Measurements from ENCODE around the gene GPR107.
A peak's percentile ranks its signal among the peaks of the same experiment; 100 is the strongest.

GPR107 gene

DNA sequence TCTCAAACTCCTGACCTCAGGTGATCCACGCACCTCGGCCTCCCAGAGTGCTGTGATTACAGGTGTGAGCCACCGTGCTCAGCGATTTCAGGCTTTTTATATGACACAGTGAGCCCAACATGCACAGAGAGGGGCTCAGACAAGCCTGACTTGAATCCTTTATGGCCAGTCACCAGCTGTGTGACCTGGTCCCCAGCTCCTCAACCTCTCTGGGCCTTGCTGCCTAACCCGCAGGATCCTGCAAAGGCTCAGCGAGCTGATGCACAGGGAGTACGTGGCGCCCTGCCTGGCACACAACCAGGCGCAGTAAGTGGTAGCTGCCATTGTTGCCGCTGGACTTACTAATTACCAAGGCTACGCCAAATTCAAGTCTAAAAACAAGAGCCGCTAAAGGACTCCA, 101.9 kb downstream of the GPR107 start:
- DNase-seq (ENCODE audit: low read depth in 1 of 2, low spot score in 1 of 2), result no peak

GRCh38 chr9:130156672-130157071, 103.0 kb downstream of the GPR107 start:
- no peak for DNase-seq (ENCODE audit: low read depth in 1 of 2, low spot score in 1 of 2)

- DNase-seq (ENCODE audit: low read depth in 1 of 2, low spot score in 1 of 2), result no peak
Observed at GRCh38 chr9:130157079-130157478, 103.4 kb downstream of the GPR107 start.

- no peak for DNase-seq (ENCODE audit: low read depth in 1 of 2, low spot score in 1 of 2)
Observed at GRCh38 chr9:130158001-130158400, 104.3 kb downstream of the GPR107 start.

DNA sequence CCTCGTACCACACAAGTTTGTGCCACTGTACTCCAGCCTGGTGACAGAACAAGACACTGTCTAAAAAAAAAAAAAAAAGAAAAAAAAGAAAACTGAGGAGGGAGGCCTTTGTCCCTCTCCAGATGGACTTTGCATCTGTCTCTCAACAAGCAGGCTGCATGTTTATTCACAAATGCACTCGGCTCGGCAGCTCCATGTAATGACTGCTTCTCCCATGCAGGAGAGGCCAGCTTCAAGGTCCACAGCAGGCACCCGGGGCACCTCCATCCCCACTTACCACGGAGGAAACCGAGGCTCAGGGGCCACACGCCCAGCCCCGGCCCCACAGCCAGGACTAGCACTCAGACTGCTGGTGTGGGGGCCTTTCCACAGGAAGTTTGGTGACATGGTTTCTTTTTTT, 105.4 kb downstream of the GPR107 start:
- no peak for DNase-seq (ENCODE audit: low read depth in 1 of 2, low spot score in 1 of 2)

- no peak for DNase-seq (ENCODE audit: low read depth in 1 of 2, low spot score in 1 of 2)
Observed at GRCh38 chr9:130159915-130160670, 106.4 kb downstream of the GPR107 start.

DNA sequence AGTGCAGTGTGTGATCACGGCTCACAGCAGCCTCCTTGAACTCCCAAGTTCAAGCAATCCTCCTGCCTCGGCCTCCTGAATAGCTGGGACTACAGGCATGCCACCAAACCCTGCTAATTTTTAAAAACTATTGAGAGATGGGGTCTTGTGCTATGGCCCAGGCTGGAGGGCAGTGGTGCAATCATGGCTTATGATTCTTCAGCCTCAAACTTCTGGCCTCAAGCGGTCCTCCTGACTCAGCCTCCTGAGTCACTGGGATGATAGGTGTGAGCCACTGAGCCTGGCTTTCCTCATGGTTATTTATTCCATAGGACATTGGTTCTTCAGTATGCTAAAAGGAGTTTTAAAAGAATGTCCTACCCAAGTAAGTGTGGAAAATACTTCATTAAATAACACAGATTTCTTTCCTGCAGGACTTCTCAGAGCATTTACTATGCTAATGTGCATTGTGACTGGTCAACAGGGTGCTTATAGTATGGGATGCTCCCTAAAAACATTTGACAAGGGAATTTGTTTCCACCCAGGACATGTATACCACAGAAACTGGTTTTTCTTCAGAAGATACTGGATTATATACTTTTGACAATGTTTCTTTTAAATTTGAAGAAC, 107.3 kb downstream of the GPR107 start:
- no peak for DNase-seq (ENCODE audit: low read depth in 1 of 2, low spot score in 1 of 2)

DNA sequence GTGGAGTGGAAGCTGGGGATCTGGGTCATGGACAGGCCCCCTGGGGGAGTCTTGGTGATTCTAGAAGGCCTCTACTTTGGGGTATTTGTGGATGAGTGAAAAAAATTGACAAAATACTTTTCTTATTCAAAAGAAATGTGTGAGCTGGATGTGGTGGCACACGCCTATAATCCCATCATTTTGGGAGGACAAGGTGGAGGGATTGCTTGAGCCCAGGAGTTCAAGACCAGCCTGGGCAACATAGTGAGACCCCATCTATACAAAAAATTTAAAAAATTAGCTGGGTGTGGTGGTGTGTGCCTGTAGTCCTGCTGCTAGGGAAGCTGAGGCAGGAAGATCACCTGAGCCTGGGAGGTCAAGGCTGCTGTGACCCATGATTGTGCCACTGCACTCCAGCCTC, 111.9 kb downstream of the GPR107 start:
- DNase-seq (ENCODE audit: low read depth in 1 of 2, low spot score in 1 of 2), result no peak

DNA sequence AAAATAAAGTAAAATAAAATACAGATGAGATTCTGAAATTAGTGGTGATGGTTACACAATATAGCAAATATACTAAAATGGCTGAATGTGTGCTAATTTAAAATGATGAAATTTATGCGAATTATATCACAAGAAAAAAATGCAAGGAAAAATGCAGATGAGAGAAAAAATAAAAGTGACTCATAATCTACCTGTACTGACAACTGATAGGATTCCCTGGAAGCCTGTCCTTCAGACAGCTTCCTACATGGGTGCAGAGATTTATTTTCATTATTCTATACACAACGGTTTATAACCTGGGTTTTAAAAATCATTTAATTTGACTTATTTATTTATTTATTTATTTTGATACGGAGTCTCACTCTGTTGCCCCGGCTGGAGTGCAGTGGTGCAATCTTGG, 112.7 kb downstream of the GPR107 start:
- no peak for DNase-seq (ENCODE audit: low read depth in 1 of 2, low spot score in 1 of 2)

DNA sequence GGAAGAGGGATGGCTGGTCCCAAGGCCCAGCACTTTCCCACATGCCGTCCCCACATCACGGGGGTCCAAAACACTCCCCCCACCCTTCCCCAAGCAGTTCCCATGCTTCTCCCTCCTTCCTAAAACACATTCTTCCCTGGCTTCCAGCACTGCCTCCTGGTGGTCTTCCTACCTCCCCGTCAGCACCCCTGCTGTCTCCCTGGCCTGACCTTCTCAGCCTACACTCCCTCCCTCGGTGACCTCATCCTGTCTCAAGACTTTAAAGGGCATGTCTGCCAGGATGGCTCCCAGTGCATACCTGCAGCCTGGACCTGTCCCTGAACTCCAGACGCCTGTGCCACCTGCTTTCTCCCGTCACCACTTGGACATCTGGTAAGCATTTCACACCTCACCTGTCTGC, 114.2 kb downstream of the GPR107 start:
- DNase-seq (ENCODE audit: low read depth in 1 of 2, low spot score in 1 of 2), result no peak

GRCh38 chr9:130171226-130172148, 117.8 kb downstream of the GPR107 start:
- no peak for DNase-seq (ENCODE audit: low read depth in 1 of 2, low spot score in 1 of 2)

DNA sequence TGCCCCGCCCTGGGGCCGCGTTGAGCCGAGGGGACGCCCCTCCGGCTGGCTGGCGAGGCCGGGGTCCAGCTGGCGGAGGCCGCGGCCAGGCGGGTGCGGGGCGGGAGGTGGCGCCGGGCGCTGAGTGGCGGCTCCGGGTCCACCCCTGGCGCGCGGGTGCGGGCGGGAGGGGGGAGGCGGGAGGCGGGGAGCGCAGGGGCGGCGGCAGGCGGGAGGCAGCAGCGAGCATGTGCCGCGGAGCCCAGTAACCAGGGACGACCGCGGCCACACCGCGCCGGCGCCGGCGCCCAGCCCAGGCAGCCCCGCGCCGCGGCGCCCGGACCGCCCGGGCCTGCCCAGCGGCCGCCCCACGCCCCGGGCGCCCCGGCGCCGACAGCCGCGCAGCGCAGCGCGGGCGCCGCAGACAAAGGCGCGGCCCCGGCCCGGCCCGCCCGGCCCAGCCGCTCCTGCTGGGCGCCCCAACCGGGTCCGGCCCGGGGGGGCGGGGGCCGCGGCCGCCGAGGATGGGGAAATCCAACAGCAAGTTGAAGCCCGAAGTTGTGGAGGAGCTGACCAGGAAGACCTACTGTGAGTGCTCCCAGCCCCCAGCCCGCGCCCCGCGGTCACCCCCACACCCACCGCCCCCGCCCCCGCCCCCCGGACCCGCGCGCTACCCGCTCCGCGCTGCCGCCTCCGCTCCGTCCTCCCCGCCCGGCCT, 118.6 kb downstream of the GPR107 start, which contains the start of gene NCS1:
TSS of gene NCS1 (plus strand) at position 244 of the 697 bp plus-strand sequence. CDS start at position 504, 260 bp downstream.
- DNase-seq (ENCODE audit: low read depth in 1 of 2, low spot score in 1 of 2), result peak in 1 of 2 donors; percentile 37

DNA sequence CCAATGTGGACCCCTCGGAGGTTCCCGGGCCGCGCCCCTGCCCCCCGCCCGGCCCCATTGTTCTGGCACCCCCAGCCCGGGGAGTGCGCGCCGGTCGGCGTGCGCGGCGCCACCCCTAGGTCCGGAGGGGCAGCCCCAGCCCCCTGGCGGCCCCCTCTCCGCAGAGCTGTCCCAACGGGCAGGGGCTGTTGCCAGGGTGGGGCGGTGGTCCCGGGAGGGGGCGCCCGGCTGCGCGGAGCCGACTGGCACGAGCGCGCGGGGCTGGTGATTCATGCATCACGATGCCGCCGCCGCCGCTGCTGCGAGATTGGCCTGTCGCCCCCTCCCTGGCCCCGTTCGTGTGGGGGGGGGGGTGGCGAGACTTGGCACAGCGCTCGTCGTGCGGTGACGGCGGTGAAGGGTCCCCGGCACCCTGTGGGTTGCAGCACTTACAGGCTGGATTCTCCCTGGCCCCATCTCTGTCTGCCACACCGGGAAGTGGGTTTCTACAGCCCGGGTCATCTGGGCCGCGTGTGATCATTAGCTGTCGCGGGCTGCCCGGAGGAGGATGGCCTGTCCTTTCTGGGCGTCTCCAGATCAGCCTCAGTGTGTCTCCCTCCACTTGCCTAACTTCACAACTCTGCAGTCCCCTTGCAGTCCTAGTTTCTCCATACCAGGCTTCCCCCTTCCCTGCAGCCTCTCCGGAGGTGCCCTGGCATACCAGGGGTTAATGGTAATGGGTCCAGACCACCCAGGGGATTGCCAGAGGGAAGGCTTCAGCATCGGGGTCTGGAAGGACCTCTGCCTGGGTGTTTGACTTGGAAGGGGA, 119.4 kb downstream of the GPR107 start:
- peak; percentile 5 to 32 for DNase-seq (ENCODE audit: low read depth in 1 of 2, low spot score in 1 of 2)

- no peak for DNase-seq (ENCODE audit: low read depth in 1 of 2, low spot score in 1 of 2)
Observed at GRCh38 chr9:130173666-130173983, 119.9 kb downstream of the GPR107 start.

GRCh38 chr9:130174025-130174424, 120.3 kb downstream of the GPR107 start:
- no peak for DNase-seq (ENCODE audit: low read depth in 1 of 2, low spot score in 1 of 2)

GRCh38 chr9:130174920-130175321, 121.2 kb downstream of the GPR107 start:
- DNase-seq (ENCODE audit: low read depth in 1 of 2, low spot score in 1 of 2), result no peak

DNA sequence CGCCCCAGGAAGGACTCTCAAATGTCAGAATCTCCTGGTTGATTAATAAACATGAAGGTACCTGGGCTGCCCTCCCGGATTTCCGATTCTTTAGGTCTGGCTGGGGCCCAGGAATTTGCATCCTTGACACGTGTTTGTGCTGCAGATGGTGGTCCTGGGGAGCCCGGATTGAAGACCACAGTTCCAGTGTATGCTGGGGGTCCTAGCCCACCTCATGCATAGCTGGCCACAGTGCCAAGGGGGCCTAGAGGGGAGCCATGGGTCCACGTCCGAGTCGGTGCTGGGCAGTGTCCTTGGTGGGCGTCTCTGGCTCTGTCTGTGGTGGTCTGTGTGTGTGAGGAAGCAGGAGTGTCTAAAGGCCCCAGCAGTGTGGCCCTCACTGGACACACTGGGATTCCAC, 121.6 kb downstream of the GPR107 start:
- no peak for DNase-seq (ENCODE audit: low read depth in 1 of 2, low spot score in 1 of 2)

- no peak for DNase-seq (ENCODE audit: low read depth in 1 of 2, low spot score in 1 of 2)
Observed at GRCh38 chr9:130176760-130177159, 123.1 kb downstream of the GPR107 start.

DNA sequence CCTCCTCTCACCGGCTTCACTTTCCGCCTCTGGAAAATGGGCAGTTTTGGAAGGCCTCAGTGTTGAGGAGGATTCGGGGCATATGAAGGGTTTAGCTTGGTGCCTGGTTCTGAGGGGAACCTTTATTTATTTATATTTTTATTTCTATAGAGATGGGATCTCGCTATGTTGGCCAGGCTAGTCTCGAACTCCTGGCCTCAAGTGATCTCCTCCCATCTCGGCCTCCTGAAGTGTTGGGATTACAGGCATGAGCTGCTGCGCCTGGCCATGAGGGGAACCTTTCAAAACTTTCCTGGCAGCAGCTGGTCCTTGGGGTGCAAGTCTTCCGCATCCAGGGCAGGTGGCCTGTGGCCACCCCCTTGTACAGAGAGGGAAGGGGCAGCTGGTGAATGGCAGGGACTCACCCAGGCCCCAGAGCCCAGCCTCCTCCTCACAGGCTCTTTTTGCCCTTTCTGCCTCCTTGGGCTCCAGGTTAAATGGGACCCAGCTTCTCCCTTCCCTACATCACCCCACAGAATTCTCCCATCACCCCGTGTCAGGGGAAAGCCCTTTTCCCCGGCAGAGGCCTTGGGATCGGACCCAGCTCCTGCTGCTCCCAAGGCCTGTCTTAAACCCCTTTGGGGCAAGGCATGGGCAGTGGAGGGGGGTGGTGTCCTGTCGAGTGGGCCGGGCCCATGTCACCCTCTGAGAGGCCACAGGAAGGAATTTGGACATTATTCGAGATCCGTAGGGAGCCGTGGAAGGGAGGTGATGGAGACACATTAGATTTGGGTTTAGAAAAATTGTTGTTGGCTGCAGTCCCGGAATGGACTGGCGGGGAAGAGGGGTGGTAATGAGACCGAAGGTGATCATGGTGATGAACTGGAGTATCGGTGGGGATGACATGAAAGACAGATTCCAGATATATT, 124.4 kb downstream of the GPR107 start:
- DNase-seq (ENCODE audit: low read depth in 1 of 2, low spot score in 1 of 2), result no peak

Data from stimulated activated CD4-positive, alpha-beta T cell treated with anti-CD3 and anti-CD28 coated beads, Interleukin-15, amount 100 ng/mL, for 1 hour (primary cell).